ENCODE results near the gene NGFR. TPM values are rescaled to one million over a fixed set of nuclear protein-coding genes. Genes with fewer than 3 reads are reported as not detected.
"Not testable (repeated sequence)": the region's sequence is repeated elsewhere in the genome, so short reads cannot be mapped to it uniquely, and the experiment has no call there.

The NGFR gene
- total and polyA plus RNA-seq, 4 experiments from 2014 or later = 0.47 TPM; not detected in 3

GRCh38 chr17:49550764-49551163 is 55.7 kb downstream of the NGFR start:
- DNase-seq; H3K27ac ChIP-seq (ENCODE audit: low read depth, low read length); POLR2A ChIA-PET (ENCODE audit: partially characterized antibody); H3K36me3 Mint-ChIP-seq; H3K27ac Mint-ChIP-seq; H3K36me3 ChIP-seq (ENCODE audit: insufficient read depth, low read length); H3K4me3 ChIP-seq (ENCODE audit: low read length in 2 of 2); CTCF ChIA-PET (ENCODE audit: partially characterized antibody); H3K4me1 Mint-ChIP-seq; H3K9me3 ChIP-seq (ENCODE audit: control insufficient read depth in 1 of 2, low read length in 2 of 2); H3K27me3 Mint-ChIP-seq; H3K27me3 ChIP-seq (ENCODE audit: insufficient read depth, low read length); H3K9me3 Mint-ChIP-seq; H3K4me3 Mint-ChIP-seq; H3K4me1 ChIP-seq (ENCODE audit: insufficient read depth, low read length); intact Hi-C loops (cut with micrococcal nuclease): not testable (repeated sequence)

GRCh38 chr17:49551221-49552069 is 56.4 kb downstream of the NGFR start:
- Mint-ChIP-seq H3K27me3 (peaks cover 3 to 7% of the 10 kb centered on the region in 2 donors), H3K27ac (no peak overlapping the region), H3K36me3 (no peaks in the 10 kb centered on the region), H3K4me3 (no peak overlapping the region), H3K4me1 (peaks cover 0 to 3% (median 0%) of the 10 kb centered on the region in 4 donors), H3K9me3 (no peaks in the 10 kb centered on the region)
- no peaks in the 10 kb centered on the region for H3K36me3 ChIP-seq (ENCODE audit: insufficient read depth, low read length)
- DNase-seq = no peak
- peaks cover 5% of the 10 kb centered on the region for H3K4me1 ChIP-seq (ENCODE audit: insufficient read depth, low read length)
- POLR2A ChIA-PET (ENCODE audit: partially characterized antibody) = no interaction called here
- no peaks in the 10 kb centered on the region for H3K27me3 ChIP-seq (ENCODE audit: insufficient read depth, low read length)
- CTCF ChIA-PET (ENCODE audit: partially characterized antibody) = interaction anchor here (1.4 kb wide), 2 partner anchors 9 to 116 kb away, joined by 3 read pairs; no protein-coding TSS in a partner anchor
- H3K27ac ChIP-seq (ENCODE audit: low read depth, low read length) = no peak overlapping the region
- no peak overlapping the region for H3K4me3 ChIP-seq (ENCODE audit: low read length in 2 of 2)
- H3K9me3 ChIP-seq (ENCODE audit: control insufficient read depth in 1 of 2, low read length in 2 of 2) = no peaks in the 10 kb centered on the region
- intact Hi-C loops (cut with micrococcal nuclease) = no loop called here

GRCh38 chr17:49552070-49552751 is 57.1 kb downstream of the NGFR start:
- intact Hi-C loops (cut with micrococcal nuclease) = no loop called here
- H3K27ac ChIP-seq (ENCODE audit: low read depth, low read length) = no peak overlapping the region
- Mint-ChIP-seq H3K27me3 (peaks cover 3% of the 10 kb centered on the region in 2 donors), H3K27ac (no peak overlapping the region), H3K4me3 (no peak overlapping the region), H3K4me1 (peaks cover under 1 to 4% (median 1%) of the 10 kb centered on the region in 4 donors), H3K36me3 (no peaks in the 10 kb centered on the region), H3K9me3 (no peaks in the 10 kb centered on the region)
- H3K27me3 ChIP-seq (ENCODE audit: insufficient read depth, low read length) = no peaks in the 10 kb centered on the region
- H3K4me3 ChIP-seq (ENCODE audit: low read length in 2 of 2) = no peak overlapping the region
- peaks cover 6% of the 10 kb centered on the region for H3K4me1 ChIP-seq (ENCODE audit: insufficient read depth, low read length)
- no peaks in the 10 kb centered on the region for H3K36me3 ChIP-seq (ENCODE audit: insufficient read depth, low read length)
- no peaks in the 10 kb centered on the region for H3K9me3 ChIP-seq (ENCODE audit: control insufficient read depth in 1 of 2, low read length in 2 of 2)
- no peak for DNase-seq
- ChIA-PET POLR2A (ENCODE audit: partially characterized antibody) (no interaction called here), CTCF (ENCODE audit: partially characterized antibody) (interaction anchor here (1.0 to 6.8 kb wide), 4 partner anchors 9 to 142 kb away, joined by 3 to 163 read pairs (median 3); partner anchors contain the start of gene PHB1)

GRCh38 chr17:49553676-49554335 is 58.7 kb downstream of the NGFR start:
- H3K36me3 ChIP-seq (ENCODE audit: insufficient read depth, low read length) = no peaks in the 10 kb centered on the region
- H3K27me3 ChIP-seq (ENCODE audit: insufficient read depth, low read length) = no peaks in the 10 kb centered on the region
- ChIA-PET POLR2A (ENCODE audit: partially characterized antibody) (no interaction called here), CTCF (ENCODE audit: partially characterized antibody) (interaction anchor here (1.0 to 6.8 kb wide), 2 partner anchors 56 to 144 kb away, joined by 3 to 163 read pairs; partner anchors contain the start of gene PHB1)
- H3K36me3 Mint-ChIP-seq = no peaks in the 10 kb centered on the region
- intact Hi-C loops (cut with micrococcal nuclease) = no loop called here
- peaks cover 6% of the 10 kb centered on the region for H3K4me1 ChIP-seq (ENCODE audit: insufficient read depth, low read length)
- H3K4me1 Mint-ChIP-seq = peaks cover 5 to 7% (median 5%) of the 10 kb centered on the region in 4 donors
- H3K27ac ChIP-seq (ENCODE audit: low read depth, low read length) = no peak overlapping the region
- H3K4me3 ChIP-seq (ENCODE audit: low read length in 2 of 2) = no peak overlapping the region
- no peak overlapping the region for H3K4me3 Mint-ChIP-seq
- DNase-seq = no peak
- H3K9me3 Mint-ChIP-seq = no peaks in the 10 kb centered on the region
- peak overlapping the region in 1 of 7 donors; percentile 88 for H3K27ac Mint-ChIP-seq
- H3K9me3 ChIP-seq (ENCODE audit: control insufficient read depth in 1 of 2, low read length in 2 of 2) = no peaks in the 10 kb centered on the region
- H3K27me3 Mint-ChIP-seq = peaks cover 1 to 3% of the 10 kb centered on the region in 2 donors

GRCh38 chr17:49554694-49555494 is 59.8 kb downstream of the NGFR start:
- Histone ChIP-seq H3K4me3 (ENCODE audit: low read length in 2 of 2) (no peak overlapping the region), H3K27me3 (ENCODE audit: insufficient read depth, low read length) (no peaks in the 10 kb centered on the region), H3K27ac (ENCODE audit: low read depth, low read length) (no peak overlapping the region), H3K4me1 (ENCODE audit: insufficient read depth, low read length) (peaks cover 6% of the 10 kb centered on the region), H3K9me3 (ENCODE audit: control insufficient read depth in 1 of 2, low read length in 2 of 2) (no peaks in the 10 kb centered on the region), H3K36me3 (ENCODE audit: insufficient read depth, low read length) (no peaks in the 10 kb centered on the region)
- intact Hi-C loops (cut with micrococcal nuclease) = no loop called here
- H3K4me3 Mint-ChIP-seq = peak overlapping the region in 1 of 8 donors; percentile 63
- ChIA-PET POLR2A (ENCODE audit: partially characterized antibody) (interaction anchor here (1.5 kb wide), 1 partner anchor 59 kb away, joined by 4 read pairs; no protein-coding TSS in a partner anchor), CTCF (ENCODE audit: partially characterized antibody) (interaction anchor here (1.2 to 6.8 kb wide), 10 partner anchors 11 to 442 kb away, joined by 3 to 163 read pairs (median 14); partner anchors contain the start of genes NGFR and PHB1)
- H3K27me3 Mint-ChIP-seq = peaks cover 1 to 3% of the 10 kb centered on the region in 2 donors
- no peaks in the 10 kb centered on the region for H3K9me3 Mint-ChIP-seq
- DNase-seq = no peak
- H3K36me3 Mint-ChIP-seq = no peaks in the 10 kb centered on the region
- no peak overlapping the region for H3K27ac Mint-ChIP-seq
- peaks cover 5 to 7% (median 5%) of the 10 kb centered on the region in 4 donors for H3K4me1 Mint-ChIP-seq

- Histone ChIP-seq H3K27me3 (ENCODE audit: insufficient read depth, low read length) (no peaks in the 10 kb centered on the region), H3K36me3 (ENCODE audit: insufficient read depth, low read length) (no peaks in the 10 kb centered on the region), H3K27ac (ENCODE audit: low read depth, low read length) (no peak overlapping the region), H3K4me1 (ENCODE audit: insufficient read depth, low read length) (peaks cover 6% of the 10 kb centered on the region), H3K4me3 (ENCODE audit: low read length in 2 of 2) (no peak overlapping the region), H3K9me3 (ENCODE audit: control insufficient read depth in 1 of 2, low read length in 2 of 2) (no peaks in the 10 kb centered on the region)
- Mint-ChIP-seq H3K4me1 (peaks cover 5 to 7% (median 5%) of the 10 kb centered on the region in 4 donors), H3K27me3 (peaks cover 1 to 3% of the 10 kb centered on the region in 2 donors), H3K4me3 (peak overlapping the region in 2 of 8 donors; percentile 55 to 63), H3K9me3 (no peaks in the 10 kb centered on the region), H3K36me3 (no peaks in the 10 kb centered on the region), H3K27ac (no peak overlapping the region)
- POLR2A ChIA-PET (ENCODE audit: partially characterized antibody) = interaction anchor here (1.1 to 1.5 kb wide), 2 partner anchors 60 to 148 kb away, joined by 4 read pairs; no protein-coding TSS in a partner anchor
- intact Hi-C loops (cut with micrococcal nuclease) = loop anchor here (1.0 kb wide), 3 partner anchors 59 to 147 kb away; no protein-coding TSS in a partner anchor
- no peak for DNase-seq
- CTCF ChIA-PET (ENCODE audit: partially characterized antibody) = interaction anchor here (0.9 to 6.8 kb wide), 38 partner anchors 11 to 539 kb away, joined by 3 to 163 read pairs (median 4); partner anchors contain the start of genes NGFR, PHB1 and SLC35B1
Measured at GRCh38 chr17:49555495-49556222, 60.6 kb downstream of the NGFR start.

All from CD4-positive, alpha-beta memory T cell (primary cell).